Prostate gland (tissue), 2 donors: ENCODE data around the gene BEAN1. TPM values are rescaled to one million over a fixed set of nuclear protein-coding genes. Genes with fewer than 3 reads are reported as not detected.

Source experiments
- DNase-seq: peaks from one replicate; pipeline ENCODE4 v3.0.0-alpha.2; 2019; ENCODE audit warnings: low spot score
- H3K27ac ChIP-seq, 2 donors: fragments of 200-600 bp; sonication (generic); 2 replicates each; pipeline ENCODE4 v1.5.1; 2017 to 2019
- H3K27me3 ChIP-seq: fragments of 200-600 bp; sonication (generic); replicated peaks from 2 replicates; pipeline ENCODE4 v1.5.1; 2019; ENCODE audit not compliant: insufficient read depth
- H3K36me3 ChIP-seq, 2 donors: fragments of 200-600 bp; sonication (generic); 1 replicate in 1 of 2; 2 replicates in 1 of 2; pipeline versions ENCODE4 v1.5.1 to v1.8.1; 2017 to 2019
- H3K4me1 ChIP-seq: fragments of 200-600 bp; sonication (generic); replicated peaks from 2 replicates; pipeline ENCODE4 v1.5.1; 2019
- H3K4me3 ChIP-seq, 2 donors: fragments of 200-600 bp; sonication (generic); 2 replicates each; pipeline ENCODE4 v1.5.1; 2017 to 2019
- H3K9me3 ChIP-seq: fragments of 200-600 bp; sonication (generic); 2 replicates; pipeline ENCODE4 v1.5.1; 2017
- POLR2A ChIP-seq: fragments of 450-650 bp; IDR thresholded peaks from one replicate; pipeline ENCODE4 v1.6.1; 2016; ENCODE audit warnings: antibody characterized with exemption, mild to moderate bottlenecking
- POLR2AphosphoS5 ChIP-seq: sonication (generic); formaldehyde crosslinking; IDR thresholded peaks from one replicate; pipeline ENCODE4 v1.6.1; 2017; ENCODE audit warnings: antibody characterized with exemption
- WGBS: methylation state at CpG from one replicate; pipeline ENCODE4 v1.1.5; 2018; 5-methylcytosine and 5-hydroxymethylcytosine counted together
- intact Hi-C: fragments of 100-400 bp; cut with DNase I; formaldehyde crosslinking; loops from one replicate; pipeline ENCODE4 v1.14.2; 2022
- total RNA-seq, 2 donors: library from RNA; depleted of rRNA; stranded (reverse); fragments of >200 nt; gene quantifications; one replicate each; pipeline ENCODE4 v1.1.0, GENCODE V29; 2016
- TF ChIP-seq, protein P1 (sequence below), 4 experiments: fragments of 200-600 bp in 2 of 4; fragments of 450-650 bp in 2 of 4; sonication (generic) in 2 of 4; IDR thresholded peaks; 1 replicate in 3 of 4; 2 replicates in 1 of 4; pipeline ENCODE4 v1.5.1; 2016 to 2019; ENCODE audit warnings: antibody characterized with exemption in 4 of 4, mild to moderate bottlenecking in 2 of 4, moderate library complexity in 2 of 4

The BEAN1 gene
- total RNA-seq, 2 donors from 2014 or later, result 0.14 to 0.51 TPM

DNA sequence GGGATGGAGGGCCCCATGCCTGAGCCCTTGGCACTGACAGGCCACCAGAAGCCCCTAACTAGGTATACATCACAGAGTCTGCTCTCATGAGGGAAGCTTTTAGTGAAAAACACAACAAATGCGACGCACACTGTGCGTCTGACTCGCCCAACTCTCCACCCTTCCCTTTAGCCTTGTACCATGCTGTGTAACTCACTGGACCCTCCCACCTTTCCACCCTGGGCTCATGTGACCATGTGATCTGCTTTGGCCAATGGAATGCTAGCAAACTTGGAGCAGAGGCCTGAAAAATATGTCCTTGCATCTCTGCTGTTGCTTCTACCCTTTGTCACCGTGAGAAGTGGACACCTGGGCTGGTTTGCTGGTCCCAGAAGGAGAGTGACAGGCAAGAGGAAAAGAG lies 101.2 kb downstream of the BEAN1 start:
- intact Hi-C loops, result no loop called here
- no peaks in the 10 kb centered on the region for H3K9me3 ChIP-seq
- no peak overlapping the region for H3K27ac ChIP-seq
- no peaks in the 10 kb centered on the region for H3K4me1 ChIP-seq
- peaks cover 0 to 11% of the 10 kb centered on the region in 2 donors for H3K36me3 ChIP-seq
- TF ChIP-seq POLR2A (no peak), POLR2AphosphoS5 (no peak)
- TF ChIP-seq, protein P1, sequence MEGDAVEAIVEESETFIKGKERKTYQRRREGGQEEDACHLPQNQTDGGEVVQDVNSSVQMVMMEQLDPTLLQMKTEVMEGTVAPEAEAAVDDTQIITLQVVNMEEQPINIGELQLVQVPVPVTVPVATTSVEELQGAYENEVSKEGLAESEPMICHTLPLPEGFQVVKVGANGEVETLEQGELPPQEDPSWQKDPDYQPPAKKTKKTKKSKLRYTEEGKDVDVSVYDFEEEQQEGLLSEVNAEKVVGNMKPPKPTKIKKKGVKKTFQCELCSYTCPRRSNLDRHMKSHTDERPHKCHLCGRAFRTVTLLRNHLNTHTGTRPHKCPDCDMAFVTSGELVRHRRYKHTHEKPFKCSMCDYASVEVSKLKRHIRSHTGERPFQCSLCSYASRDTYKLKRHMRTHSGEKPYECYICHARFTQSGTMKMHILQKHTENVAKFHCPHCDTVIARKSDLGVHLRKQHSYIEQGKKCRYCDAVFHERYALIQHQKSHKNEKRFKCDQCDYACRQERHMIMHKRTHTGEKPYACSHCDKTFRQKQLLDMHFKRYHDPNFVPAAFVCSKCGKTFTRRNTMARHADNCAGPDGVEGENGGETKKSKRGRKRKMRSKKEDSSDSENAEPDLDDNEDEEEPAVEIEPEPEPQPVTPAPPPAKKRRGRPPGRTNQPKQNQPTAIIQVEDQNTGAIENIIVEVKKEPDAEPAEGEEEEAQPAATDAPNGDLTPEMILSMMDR (IDR thresholded peaks at IDR 0.05), result no peak
- 100% methylated on average over 5 of the region's 5 CpGs for WGBS
- H3K27me3 ChIP-seq, result no peaks in the 10 kb centered on the region
- H3K4me3 ChIP-seq, result no peak overlapping the region
- DNase-seq, result no peak

DNA sequence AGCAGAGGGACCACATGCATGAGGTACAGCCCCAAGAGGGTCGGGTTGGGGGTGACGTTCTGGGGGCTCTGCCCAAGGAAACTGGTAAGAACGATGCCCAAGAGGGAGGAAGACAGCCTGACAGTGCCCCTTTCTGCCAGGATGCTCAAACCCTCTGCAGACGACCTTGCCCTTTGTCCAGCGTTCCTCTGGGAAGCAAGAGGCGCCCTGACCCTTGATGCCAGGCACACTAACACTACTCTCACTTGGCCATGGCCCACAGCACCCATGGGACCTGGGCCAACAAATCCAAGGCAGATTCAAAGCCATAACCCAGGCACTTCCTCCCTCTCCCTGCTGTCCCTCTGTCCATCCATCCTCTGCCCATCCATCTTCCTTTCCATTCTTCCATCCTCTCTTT lies 102.4 kb downstream of the BEAN1 start:
- H3K9me3 ChIP-seq, result no peaks in the 10 kb centered on the region
- no peak overlapping the region for H3K27ac ChIP-seq
- H3K27me3 ChIP-seq, result no peaks in the 10 kb centered on the region
- intact Hi-C loops, result no loop called here
- H3K4me1 ChIP-seq, result no peaks in the 10 kb centered on the region
- WGBS, result 92% methylated on average over 6 of the region's 6 CpGs
- H3K4me3 ChIP-seq, result no peak overlapping the region
- no peak for DNase-seq
- H3K36me3 ChIP-seq, result peaks cover 0 to 11% of the 10 kb centered on the region in 2 donors
- TF ChIP-seq POLR2AphosphoS5 (no peak), POLR2A (no peak)
- TF ChIP-seq, protein P1 (IDR thresholded peaks at IDR 0.05), result no peak

Other genes with a start within 250 kb of the BEAN1 start
- 10 to 100 TPM in 1 of 2 donors, 1 to 10 TPM in 1; 8.0 to 20.8 TPM for gene CDH5, start 60.6 kb upstream of the BEAN1 start, total RNA-seq
- 10 to 100 TPM; 28.1 to 45.9 TPM for gene TK2, start 122.8 kb downstream of the BEAN1 start, total RNA-seq
- 10 to 100 TPM; 20.5 to 28.3 TPM for gene CKLF, start 125.3 kb downstream of the BEAN1 start, total RNA-seq
- gene CMTM1, start 139.1 kb downstream of the BEAN1 start, total RNA-seq, result 1 to 10 TPM; 1.5 to 2.6 TPM
- gene CMTM2, start 152.2 kb downstream of the BEAN1 start, total RNA-seq, result 10 to 100 TPM in 1 of 2 donors, not detected in 1; 62.9 TPM
- 100 to 1,000 TPM in 1 of 2 donors, 10 to 100 TPM in 1; 10.7 to 133 TPM for gene CMTM3, start 177.4 kb downstream of the BEAN1 start, total RNA-seq